ENCODE data around the gene RNU6-1. TPM values are rescaled to one million over a fixed set of nuclear protein-coding genes. Genes with fewer than 3 reads are reported as not detected.

Gene RNU6-1
- total RNA-seq, 1 experiment from 2014 or later = not detected

DNA sequence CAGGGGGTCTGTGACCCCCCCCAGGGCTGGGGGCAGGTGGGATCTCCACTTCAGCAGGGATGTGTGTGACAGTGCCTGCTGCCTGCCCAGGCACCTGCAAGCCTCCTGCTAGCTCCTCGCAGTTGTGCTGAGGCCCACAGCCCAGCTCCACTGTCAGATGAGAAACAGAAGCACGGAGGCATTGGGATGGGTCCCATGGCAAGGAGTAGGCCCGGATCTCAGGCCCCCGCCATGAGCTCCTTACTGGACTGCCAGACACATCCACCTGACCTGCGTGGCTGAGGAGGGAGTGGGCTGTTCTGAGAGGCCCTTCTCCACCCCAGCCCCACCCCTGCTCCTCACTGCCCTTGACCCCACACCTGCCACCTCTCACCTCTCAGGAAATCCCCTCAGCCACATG is 32.7 kb downstream of the RNU6-1 start:
- Histone ChIP-seq H3K4me3 (ENCODE audit: low read depth, low read length, poor library complexity, severe bottlenecking) (no peak overlapping the region), H3K27me3 (replicated peaks; ENCODE audit: insufficient read depth, low read depth, low read length, poor library complexity) (no peaks in the 10 kb centered on the region), H3K4me1 (ENCODE audit: insufficient read depth, low read length, poor library complexity, severe bottlenecking) (no peaks in the 10 kb centered on the region), H3K27ac (ENCODE audit: low read depth, low read length, poor library complexity, severe bottlenecking) (no peak overlapping the region), H3K36me3 (ENCODE audit: insufficient read depth, low read length, poor library complexity, severe bottlenecking) (no peaks in the 10 kb centered on the region), H3K9me3 (ENCODE audit: low read depth, low read length, poor library complexity, severe bottlenecking) (no peaks in the 10 kb centered on the region)
- intact Hi-C loops (cut with micrococcal nuclease; ENCODE audit: unreplicated experiment) = no loop called here
- TF ChIP-seq EZH2 (IDR thresholded peaks at IDR 0.05; ENCODE audit: borderline replicate concordance, low read depth, low read length, poor library complexity, severe bottlenecking) (no peak), CTCF (conservative IDR thresholded peaks at IDR 0.05; ENCODE audit: low read depth, low read length) (no peak)
- ChIA-PET POLR2A (ENCODE audit: low non-redundant PET) (no interaction called here), CTCF (no interaction called here)
- BruUV-seq (replicated peaks) = no TSS peak
- DNase-seq (ENCODE audit: low spot score) = no peak

DNA sequence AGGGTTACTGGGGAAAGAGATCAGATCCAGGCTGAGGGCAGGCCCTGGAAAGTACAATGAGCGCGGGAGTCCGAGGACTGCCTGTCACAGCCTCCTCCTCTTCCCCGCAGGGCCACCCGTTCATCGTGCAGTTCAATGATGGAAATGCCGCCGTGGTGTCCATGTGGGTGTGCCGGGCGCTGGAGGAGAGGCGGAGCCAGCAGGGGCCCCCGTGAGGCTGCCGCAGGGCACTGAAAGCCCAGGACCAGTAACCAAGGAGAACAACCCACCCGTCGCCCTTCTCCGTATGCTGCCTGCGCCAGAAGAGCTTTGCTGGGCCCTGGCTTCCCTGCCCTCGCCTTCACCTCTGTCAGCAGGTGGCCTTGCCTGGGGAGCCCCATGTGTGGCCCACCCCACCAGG is 33.3 kb downstream of the RNU6-1 start:
- BruUV-seq (replicated peaks) = no TSS peak
- TF ChIP-seq EZH2 (IDR thresholded peaks at IDR 0.05; ENCODE audit: borderline replicate concordance, low read depth, low read length, poor library complexity, severe bottlenecking) (no peak), CTCF (conservative IDR thresholded peaks at IDR 0.05; ENCODE audit: low read depth, low read length) (no peak)
- ChIA-PET CTCF (no interaction called here), POLR2A (ENCODE audit: low non-redundant PET) (interaction anchor here (0.6 kb wide), 1 partner anchor 214 kb away, joined by 4 read pairs; no protein-coding TSS in a partner anchor)
- Histone ChIP-seq H3K9me3 (ENCODE audit: low read depth, low read length, poor library complexity, severe bottlenecking) (no peaks in the 10 kb centered on the region), H3K4me1 (ENCODE audit: insufficient read depth, low read length, poor library complexity, severe bottlenecking) (no peaks in the 10 kb centered on the region), H3K4me3 (ENCODE audit: low read depth, low read length, poor library complexity, severe bottlenecking) (no peak overlapping the region), H3K27ac (ENCODE audit: low read depth, low read length, poor library complexity, severe bottlenecking) (no peak overlapping the region), H3K27me3 (replicated peaks; ENCODE audit: insufficient read depth, low read depth, low read length, poor library complexity) (no peaks in the 10 kb centered on the region), H3K36me3 (ENCODE audit: insufficient read depth, low read length, poor library complexity, severe bottlenecking) (no peaks in the 10 kb centered on the region)
- DNase-seq (ENCODE audit: low spot score) = no peak
- intact Hi-C loops (cut with micrococcal nuclease; ENCODE audit: unreplicated experiment) = no loop called here

DNA sequence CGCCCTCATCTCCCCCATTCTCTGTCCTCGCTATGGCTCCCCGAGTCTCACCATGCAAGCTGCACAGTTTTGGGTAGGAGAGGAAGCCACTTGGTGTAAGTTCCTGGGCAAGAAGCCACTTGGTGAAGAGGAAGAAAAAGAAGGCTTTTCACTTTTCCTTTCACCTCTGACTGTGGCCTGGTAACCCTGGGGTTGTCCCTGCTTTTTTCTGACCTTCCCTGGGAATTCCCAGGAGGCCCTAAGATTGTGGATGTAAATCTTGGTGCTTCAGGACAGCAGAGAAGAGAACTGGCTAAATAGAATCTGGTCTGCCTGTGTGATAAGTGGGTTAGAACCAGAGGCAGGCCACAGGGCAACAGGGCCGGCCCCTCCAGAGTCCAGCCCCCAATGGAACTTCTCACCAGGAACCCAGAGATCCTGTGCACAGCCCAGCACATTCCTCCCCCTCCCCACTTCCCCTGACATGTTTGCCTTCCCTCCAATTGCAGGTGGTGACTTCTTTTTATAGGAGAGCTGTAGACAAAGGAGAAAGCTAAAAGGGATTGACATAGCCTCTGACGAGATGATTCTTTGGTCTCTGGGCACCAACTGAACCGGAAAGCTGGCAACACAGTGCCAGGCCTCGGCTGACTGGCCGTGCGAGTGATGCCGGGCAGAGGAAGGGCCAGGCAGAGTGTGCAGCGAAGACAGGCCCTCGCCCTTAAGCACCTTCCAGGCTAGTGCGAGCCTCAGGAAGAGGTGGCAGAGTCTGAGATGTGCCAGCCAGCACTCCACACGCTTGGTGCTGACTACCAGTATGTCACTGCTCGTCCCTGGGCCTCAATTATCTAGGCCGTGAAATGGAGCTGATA is 34.0 kb downstream of the RNU6-1 start:
- no peak overlapping the region for H3K4me3 ChIP-seq (ENCODE audit: low read depth, low read length, poor library complexity, severe bottlenecking)
- DNase-seq (ENCODE audit: low spot score) = no peak
- POLR2A ChIA-PET (ENCODE audit: low non-redundant PET) = interaction anchor here (0.6 kb wide), 1 partner anchor 214 kb away, joined by 4 read pairs; no protein-coding TSS in a partner anchor
- CTCF ChIA-PET = no interaction called here
- no peaks in the 10 kb centered on the region for H3K36me3 ChIP-seq (ENCODE audit: insufficient read depth, low read length, poor library complexity, severe bottlenecking)
- no peaks in the 10 kb centered on the region for H3K9me3 ChIP-seq (ENCODE audit: low read depth, low read length, poor library complexity, severe bottlenecking)
- intact Hi-C loops (cut with micrococcal nuclease; ENCODE audit: unreplicated experiment) = no loop called here
- no peak for TF ChIP-seq CTCF (conservative IDR thresholded peaks at IDR 0.05; ENCODE audit: low read depth, low read length)
- H3K27ac ChIP-seq (ENCODE audit: low read depth, low read length, poor library complexity, severe bottlenecking) = no peak overlapping the region
- H3K4me1 ChIP-seq (ENCODE audit: insufficient read depth, low read length, poor library complexity, severe bottlenecking) = no peaks in the 10 kb centered on the region
- no peaks in the 10 kb centered on the region for H3K27me3 ChIP-seq (replicated peaks; ENCODE audit: insufficient read depth, low read depth, low read length, poor library complexity)
- BruUV-seq (replicated peaks) = no TSS peak

Measured in A673 (cell line).